HepG2 (cell line): ENCODE results near the gene CADPS2. TPM values are rescaled to one million over a fixed set of nuclear protein-coding genes. Genes with fewer than 3 reads are reported as not detected.

Experiments used
- ATAC-seq: fragments of 200-7000 bp; cut with Tn5 transposase; 3 replicates; pipeline ENCODE4 v1.9.1; 2020; ENCODE audit warnings: mild to moderate bottlenecking, moderate library complexity
- BruUV-seq: library from RNA; stranded (reverse); fragments of 400-500 nt; replicated peaks from 2 replicates; lab custom pipeline; 2021; lab: Mats Ljungman, UMichigan
- CTCF ChIA-PET: fragments of 300-600 bp; formaldehyde crosslinking; extraction: SDS; loops from one replicate; lab custom pipeline; 2021; ENCODE audit warnings: low total read pairs, inconsistent platforms, low intra/inter-chr PET ratio; lab: Yijun Ruan, JAX
- POLR2A ChIA-PET: fragments of 350-600 bp; sonication (Branson Sonifier 250); formaldehyde crosslinking; loops from one replicate; lab custom pipeline; 2020; ENCODE audit warnings: antibody characterized with exemption, inconsistent platforms; lab: Yijun Ruan, JAX
- DNase-seq: peaks from one replicate; pipeline ENCODE4 v3.0.0-alpha.2; 2015; ENCODE audit warnings: low spot score
- FAIRE-seq: peaks from 3 replicates; lab custom pipeline; 2011; peaks lifted over from hg19 to GRCh38; lab: Jason Lieb, UNC
- H2AFZ ChIP-seq: one replicate; pipeline ENCODE4 v1.6.1; 2011; ENCODE audit warnings: low read length, inconsistent platforms
- H3K27ac ChIP-seq: fragments of 300-600 bp; 3 replicates; pipeline ENCODE4 v1.8.0; 2011; ENCODE audit warnings: mixed run types, mild to moderate bottlenecking, mixed read lengths, low read length, inconsistent platforms; ENCODE audit not compliant: insufficient read depth; ENCODE audit errors: extremely low read length
- H3K27me3 ChIP-seq, 2 experiments: fragments of 200-600 bp in 1 of 2; 2 replicates in 1 of 2; 3 replicates in 1 of 2; pipeline versions ENCODE4 v1.6.0 to v1.8.0; 2011; ENCODE audit warnings: low read length in 2 of 2, mild to moderate bottlenecking in 2 of 2, moderate library complexity in 2 of 2, inconsistent platforms in 1 of 2; ENCODE audit not compliant: insufficient read depth in 2 of 2, control insufficient read depth in 1 of 2
- H3K36me3 ChIP-seq, 2 experiments: fragments of 200-600 bp in 1 of 2; replicated peaks in 1 of 2; 2 replicates in 1 of 2; 3 replicates in 1 of 2; pipeline versions ENCODE4 v1.5.1 to v1.8.0; 2011; ENCODE audit warnings: low read length in 2 of 2, inconsistent platforms in 1 of 2; ENCODE audit not compliant: insufficient read depth in 2 of 2, control insufficient read depth in 1 of 2
- H3K4me1 ChIP-seq: 2 replicates; pipeline ENCODE4 v1.5.1; 2012; ENCODE audit warnings: low read length, inconsistent platforms; ENCODE audit not compliant: insufficient read depth
- H3K4me2 ChIP-seq: 2 replicates; pipeline ENCODE4 v1.6.0; 2011; ENCODE audit warnings: low read depth, low read length, inconsistent platforms
- H3K4me3 ChIP-seq, 3 experiments: fragments of 200-600 bp in 1 of 3; sonication (generic), shearing (Covaris generic) in 1 of 3; replicated peaks in 1 of 3; 2 replicates each; pipeline ENCODE4 v1.5.1; 2011 to 2016; ENCODE audit warnings: low read length in 3 of 3, inconsistent platforms in 2 of 3, low read depth in 2 of 3, mild to moderate bottlenecking in 2 of 3, control low read depth in 1 of 3, mixed read lengths in 1 of 3; ENCODE audit not compliant: insufficient read depth in 1 of 3
- H3K79me2 ChIP-seq: one replicate; pipeline ENCODE4 v1.6.1; 2011; ENCODE audit warnings: low read length, inconsistent platforms; ENCODE audit not compliant: insufficient read depth
- H3K9ac ChIP-seq: 2 replicates; pipeline ENCODE4 v1.6.0; 2011; ENCODE audit warnings: mild to moderate bottlenecking, low read depth, low read length, inconsistent platforms; ENCODE audit not compliant: insufficient read depth
- H3K9me3 ChIP-seq: 2 replicates; pipeline ENCODE4 v1.5.1; 2012; ENCODE audit warnings: mild to moderate bottlenecking, low read length
- H4K20me1 ChIP-seq: 2 replicates; pipeline ENCODE4 v1.6.0; 2011; ENCODE audit warnings: inconsistent platforms, mild to moderate bottlenecking, low read length, moderate library complexity; ENCODE audit not compliant: insufficient read depth
- CC2D1A ChIP-seq: sonication (generic); formaldehyde crosslinking; IDR thresholded peaks from 2 replicates; pipeline ENCODE4 v1.8.1; 2023; ENCODE audit warnings: mild to moderate bottlenecking, missing genetic modification reagents
- EHMT2 ChIP-seq: fragments of 200-600 bp; sonication (generic); IDR thresholded peaks from 2 replicates; pipeline ENCODE4 v1.7.0; 2017; ENCODE audit warnings: antibody characterized with exemption, low read depth, low read length, borderline replicate concordance
- KDM3A ChIP-seq: IDR thresholded peaks from 2 replicates; pipeline ENCODE4 v1.6.1; 2018; ENCODE audit warnings: low read depth, missing compliant biosample characterization
- PHF8 ChIP-seq: sonication (generic); formaldehyde crosslinking; IDR thresholded peaks from 2 replicates; pipeline ENCODE4 v1.5.0; 2020; ENCODE audit warnings: missing genetic modification reagents
- POLR2A ChIP-seq, 2 experiments: IDR thresholded peaks; 2 replicates each; pipeline ENCODE4 v1.6.1; 2011; ENCODE audit warnings: low read depth in 2 of 2, low read length in 2 of 2, mild to moderate bottlenecking in 1 of 2, moderate library complexity in 1 of 2; ENCODE audit not compliant: insufficient read depth in 1 of 2
- ZNF205 ChIP-seq: IDR thresholded peaks from 2 replicates; pipeline ENCODE4 v1.6.1; 2018; ENCODE audit warnings: missing biosample characterization, missing genetic modification reagents
- ZNF547 ChIP-seq: sonication (generic); formaldehyde crosslinking; IDR thresholded peaks from 2 replicates; pipeline ENCODE4 v1.5.1; 2020; ENCODE audit warnings: mild to moderate bottlenecking, missing genetic modification reagents
- ZNF782 ChIP-seq: sonication (generic); formaldehyde crosslinking; IDR thresholded peaks from 2 replicates; pipeline ENCODE4 v1.4.0; 2020; ENCODE audit warnings: missing genetic modification reagents, mild to moderate bottlenecking, borderline replicate concordance
- WGBS: methylation state at CpG from one replicate; pipeline ENCODE4 v1.1.6; 2017; ENCODE audit warnings: low lambda C conversion rate; 5-methylcytosine and 5-hydroxymethylcytosine counted together
- in situ Hi-C: cut with HindIII; loops from 2 replicates; pipeline ENCODE4 v1.10.0; 2017; ENCODE audit warnings: low pct_unique_long_range_greater_than_20kb; ENCODE audit not compliant: extremely low pct_ligation_motif_present
- intact Hi-C: fragments of 100-400 bp; cut with micrococcal nuclease; formaldehyde crosslinking; loops from one replicate; pipeline ENCODE4 v1.10.0; 2022; ENCODE audit not compliant: unreplicated experiment
- polyA plus RNA-seq, 8 experiments: library from polyadenylated mRNA; depleted of rRNA in 3 of 8; stranded (reverse) in 7 of 8; unstranded in 1 of 8; fragments of >200 nt; fragmentation: Illumina TruSeq in 4 of 8; extraction: Trizol in 4 of 8; gene quantifications; 2 replicates each; pipeline versions ENCODE4 v1.2.1 to v1.2.3, GENCODE V29; 2011 to 2016; ENCODE audit warnings: low read depth in 4 of 8, missing spikeins in 1 of 8, mixed read lengths in 1 of 8; ENCODE audit not compliant: insufficient read depth in 1 of 8
- total RNA-seq, 5 experiments: library from RNA; depleted of rRNA; stranded (reverse); fragments of >200 nt; fragmentation: Illumina TruSeq; extraction: Trizol; gene quantifications; 2 replicates each; pipeline ENCODE4 v1.2.3, GENCODE V29; 2016; ENCODE audit warnings: low read depth in 1 of 5
- TF ChIP-seq, protein P1 (sequence below): sonication (generic); formaldehyde crosslinking; IDR thresholded peaks from 2 replicates; pipeline ENCODE4 v1.4.0; 2020; ENCODE audit warnings: missing genetic modification reagents
- TF ChIP-seq, protein P2 (sequence below): sonication (generic); formaldehyde crosslinking; conservative IDR thresholded peaks from 2 replicates; pipeline ENCODE4 v1.4.0; 2020; ENCODE audit warnings: missing genetic modification reagents
- TF ChIP-seq, protein P3 (sequence below): sonication (generic); formaldehyde crosslinking; IDR thresholded peaks from 2 replicates; pipeline ENCODE4 v1.4.0; 2020; ENCODE audit warnings: low read depth, missing genetic modification reagents

The CADPS2 gene
- total and polyA plus RNA-seq, 2 of the 13 experiments (the other 11 are each of a cell fraction or from before 2014, with no cell fraction given), result 17.6 to 43.8 TPM

DNA sequence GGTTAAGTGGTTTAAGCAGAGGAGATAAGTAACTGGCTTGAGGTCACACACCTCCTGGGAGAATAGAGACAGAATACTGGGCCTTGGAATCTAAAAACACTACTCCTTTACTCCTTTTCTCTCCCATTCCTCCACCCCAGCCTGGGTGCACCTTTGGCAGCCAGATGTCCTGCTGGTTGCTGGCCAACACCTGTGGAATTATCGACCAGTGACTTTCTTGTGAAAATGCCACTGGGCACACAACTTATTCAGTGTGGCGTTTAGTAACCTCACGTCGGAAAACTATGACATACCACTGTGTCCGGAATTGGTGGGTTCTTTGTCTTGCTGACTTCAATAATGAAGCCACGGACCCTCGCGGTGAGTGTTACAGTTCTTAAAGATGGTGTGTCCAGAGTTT is 213.7 kb downstream of the CADPS2 start:
- Histone ChIP-seq H3K79me2 (no peaks in the 10 kb centered on the region), H3K27ac (no peak overlapping the region), H3K4me3 (no peak overlapping the region), H4K20me1 (no peaks in the 10 kb centered on the region), H3K4me1 (peaks cover 16% of the 10 kb centered on the region), H3K9ac (no peak overlapping the region), H3K36me3 (no peaks in the 10 kb centered on the region), H3K9me3 (no peaks in the 10 kb centered on the region), H2AFZ (no peak overlapping the region), H3K27me3 (no peaks in the 10 kb centered on the region), H3K4me2 (no peak overlapping the region)
- ATAC-seq (no peak), FAIRE-seq (no peak), DNase-seq (no peak)
- intact Hi-C loops (no loop called here), in situ Hi-C loops (no loop called here)
- POLR2A ChIA-PET, result no interaction called here
- no TSS peak for BruUV-seq
- TF ChIP-seq, protein P1, sequence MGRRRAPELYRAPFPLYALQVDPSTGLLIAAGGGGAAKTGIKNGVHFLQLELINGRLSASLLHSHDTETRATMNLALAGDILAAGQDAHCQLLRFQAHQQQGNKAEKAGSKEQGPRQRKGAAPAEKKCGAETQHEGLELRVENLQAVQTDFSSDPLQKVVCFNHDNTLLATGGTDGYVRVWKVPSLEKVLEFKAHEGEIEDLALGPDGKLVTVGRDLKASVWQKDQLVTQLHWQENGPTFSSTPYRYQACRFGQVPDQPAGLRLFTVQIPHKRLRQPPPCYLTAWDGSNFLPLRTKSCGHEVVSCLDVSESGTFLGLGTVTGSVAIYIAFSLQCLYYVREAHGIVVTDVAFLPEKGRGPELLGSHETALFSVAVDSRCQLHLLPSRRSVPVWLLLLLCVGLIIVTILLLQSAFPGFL (CRISPR knock-in tag), result no peak
- WGBS, result 96% methylated on average over 8 of the region's 8 CpGs
- CTCF ChIA-PET, result no interaction called here

DNA sequence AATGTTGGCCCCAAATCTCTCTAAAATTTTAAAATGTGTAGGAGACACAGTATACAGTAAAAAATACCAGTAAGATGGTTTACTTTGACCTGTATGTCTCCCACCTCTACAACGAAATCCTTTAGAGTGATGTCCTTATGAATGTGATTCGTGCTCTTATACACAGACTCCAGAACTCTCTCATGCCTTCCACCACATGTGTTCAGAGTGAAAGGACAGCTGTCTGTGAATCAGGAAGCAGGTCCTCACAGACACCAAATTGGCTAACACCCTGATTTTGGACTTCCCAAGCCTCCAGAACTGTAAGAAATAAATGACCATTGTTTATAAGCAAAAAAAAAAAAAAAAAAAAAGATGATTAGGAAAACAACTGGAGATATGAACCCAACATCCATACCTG is 222.5 kb downstream of the CADPS2 start:
- Histone ChIP-seq H3K27me3 (no peaks in the 10 kb centered on the region), H3K36me3 (no peaks in the 10 kb centered on the region), H3K9ac (no peak overlapping the region), H3K9me3 (no peaks in the 10 kb centered on the region), H3K27ac (no peak overlapping the region), H3K4me3 (no peak overlapping the region), H3K4me1 (no peaks in the 10 kb centered on the region), H3K79me2 (no peaks in the 10 kb centered on the region), H4K20me1 (no peaks in the 10 kb centered on the region), H2AFZ (no peak overlapping the region), H3K4me2 (no peak overlapping the region)
- BruUV-seq, result no TSS peak
- no peak for DNase-seq
- 100% methylated on average over 2 of the region's 2 CpGs for WGBS
- ChIA-PET CTCF (no interaction called here), POLR2A (no interaction called here)
- intact Hi-C loops (no loop called here), in situ Hi-C loops (no loop called here)
- no peak for FAIRE-seq
- no peak for ATAC-seq
- TF ChIP-seq ZNF782 (CRISPR knock-in tag) (no peak), ZNF205 (CRISPR knock-in tag) (no peak), KDM3A (CRISPR knock-in tag) (no peak), CC2D1A (CRISPR knock-in tag) (no peak), ZNF547 (CRISPR knock-in tag) (no peak), POLR2A (IDR thresholded peaks at IDR 0.05; ENCODE audit: insufficient read depth in 1 of 2, low read depth in 2 of 2, low read length in 2 of 2) (no peak), EHMT2 (no peak), PHF8 (CRISPR knock-in tag) (no peak)
- TF ChIP-seq, protein P2, sequence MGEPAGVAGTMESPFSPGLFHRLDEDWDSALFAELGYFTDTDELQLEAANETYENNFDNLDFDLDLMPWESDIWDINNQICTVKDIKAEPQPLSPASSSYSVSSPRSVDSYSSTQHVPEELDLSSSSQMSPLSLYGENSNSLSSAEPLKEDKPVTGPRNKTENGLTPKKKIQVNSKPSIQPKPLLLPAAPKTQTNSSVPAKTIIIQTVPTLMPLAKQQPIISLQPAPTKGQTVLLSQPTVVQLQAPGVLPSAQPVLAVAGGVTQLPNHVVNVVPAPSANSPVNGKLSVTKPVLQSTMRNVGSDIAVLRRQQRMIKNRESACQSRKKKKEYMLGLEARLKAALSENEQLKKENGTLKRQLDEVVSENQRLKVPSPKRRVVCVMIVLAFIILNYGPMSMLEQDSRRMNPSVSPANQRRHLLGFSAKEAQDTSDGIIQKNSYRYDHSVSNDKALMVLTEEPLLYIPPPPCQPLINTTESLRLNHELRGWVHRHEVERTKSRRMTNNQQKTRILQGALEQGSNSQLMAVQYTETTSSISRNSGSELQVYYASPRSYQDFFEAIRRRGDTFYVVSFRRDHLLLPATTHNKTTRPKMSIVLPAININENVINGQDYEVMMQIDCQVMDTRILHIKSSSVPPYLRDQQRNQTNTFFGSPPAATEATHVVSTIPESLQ (CRISPR knock-in tag), result no peak
- TF ChIP-seq, protein P3, sequence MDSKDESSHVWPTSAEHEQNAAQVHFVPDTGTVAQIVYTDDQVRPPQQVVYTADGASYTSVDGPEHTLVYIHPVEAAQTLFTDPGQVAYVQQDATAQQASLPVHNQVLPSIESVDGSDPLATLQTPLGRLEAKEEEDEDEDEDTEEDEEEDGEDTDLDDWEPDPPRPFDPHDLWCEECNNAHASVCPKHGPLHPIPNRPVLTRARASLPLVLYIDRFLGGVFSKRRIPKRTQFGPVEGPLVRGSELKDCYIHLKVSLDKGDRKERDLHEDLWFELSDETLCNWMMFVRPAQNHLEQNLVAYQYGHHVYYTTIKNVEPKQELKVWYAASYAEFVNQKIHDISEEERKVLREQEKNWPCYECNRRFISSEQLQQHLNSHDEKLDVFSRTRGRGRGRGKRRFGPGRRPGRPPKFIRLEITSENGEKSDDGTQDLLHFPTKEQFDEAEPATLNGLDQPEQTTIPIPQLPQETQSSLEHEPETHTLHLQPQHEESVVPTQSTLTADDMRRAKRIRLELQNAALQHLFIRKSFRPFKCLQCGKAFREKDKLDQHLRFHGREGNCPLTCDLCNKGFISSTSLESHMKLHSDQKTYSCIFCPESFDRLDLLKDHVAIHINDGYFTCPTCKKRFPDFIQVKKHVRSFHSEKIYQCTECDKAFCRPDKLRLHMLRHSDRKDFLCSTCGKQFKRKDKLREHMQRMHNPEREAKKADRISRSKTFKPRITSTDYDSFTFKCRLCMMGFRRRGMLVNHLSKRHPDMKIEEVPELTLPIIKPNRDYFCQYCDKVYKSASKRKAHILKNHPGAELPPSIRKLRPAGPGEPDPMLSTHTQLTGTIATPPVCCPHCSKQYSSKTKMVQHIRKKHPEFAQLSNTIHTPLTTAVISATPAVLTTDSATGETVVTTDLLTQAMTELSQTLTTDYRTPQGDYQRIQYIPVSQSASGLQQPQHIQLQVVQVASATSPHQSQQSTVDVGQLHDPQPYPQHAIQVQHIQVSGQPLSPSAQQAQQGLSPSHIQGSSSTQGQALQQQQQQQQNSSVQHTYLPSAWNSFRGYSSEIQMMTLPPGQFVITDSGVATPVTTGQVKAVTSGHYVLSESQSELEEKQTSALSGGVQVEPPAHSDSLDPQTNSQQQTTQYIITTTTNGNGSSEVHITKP (CRISPR knock-in tag), result no peak
